GM18907 (cell line): ENCODE measurements around the gene SLC7A6.

Experiments
- ATAC-seq: cut with Tn5 transposase; IDR thresholded peaks from one replicate; pipeline ENCODE4 v1.9.1; 2021; ENCODE audit warnings: mild to moderate bottlenecking, moderate library complexity; ENCODE audit not compliant: unreplicated experiment

SLC7A6 gene

GRCh38 chr16:68298907-68299561, 34.7 kb downstream of the SLC7A6 start:
- no peak for ATAC-seq

- no peak for ATAC-seq
Observed at GRCh38 chr16:68299571-68300453, 35.5 kb downstream of the SLC7A6 start.

GRCh38 chr16:68300734-68301459, 36.6 kb downstream of the SLC7A6 start:
- ATAC-seq: no peak

GRCh38 chr16:68306633-68307032, 42.3 kb downstream of the SLC7A6 start:
- no peak for ATAC-seq

- no peak for ATAC-seq
Observed at GRCh38 chr16:68309799-68310198, 45.5 kb downstream of the SLC7A6 start.

- ATAC-seq: peak; percentile 33
Observed at GRCh38 chr16:68310437-68310773, 46.1 kb downstream of the SLC7A6 start.

GRCh38 chr16:68310774-68311511, 46.6 kb downstream of the SLC7A6 start, which contains the start of the genes PRMT7 and SLC7A6OS:
TSS of gene PRMT7 (plus strand) at chr16:68311019. CDS start at chr16:68315980, 4,961 bp downstream.
TSS of gene SLC7A6OS (minus strand) at chr16:68310946. CDS start at chr16:68310926, 20 bp downstream.
- ATAC-seq: peak; percentile 97

GRCh38 chr16:68313116-68313515, 48.8 kb downstream of the SLC7A6 start:
- no peak for ATAC-seq

- ATAC-seq: peak; percentile 55
Observed at GRCh38 chr16:68319185-68319908, 55.0 kb downstream of the SLC7A6 start.

GRCh38 chr16:68324336-68324735, 60.0 kb downstream of the SLC7A6 start:
- ATAC-seq: no peak

- no peak for ATAC-seq
Observed at GRCh38 chr16:68324780-68325357, 60.5 kb downstream of the SLC7A6 start.

GRCh38 chr16:68328151-68328859, 64.0 kb downstream of the SLC7A6 start:
- ATAC-seq: peak; percentile 69

GRCh38 chr16:68328860-68329390, 64.6 kb downstream of the SLC7A6 start:
- ATAC-seq: no peak

- no peak for ATAC-seq
Observed at GRCh38 chr16:68331879-68332410, 67.6 kb downstream of the SLC7A6 start.

GRCh38 chr16:68332411-68333121, 68.2 kb downstream of the SLC7A6 start:
- no peak for ATAC-seq

- no peak for ATAC-seq
Observed at GRCh38 chr16:68335175-68335574, 70.8 kb downstream of the SLC7A6 start.

GRCh38 chr16:68338326-68339119, 74.2 kb downstream of the SLC7A6 start:
- ATAC-seq: no peak
